H7 (cell line): ENCODE measurements around the gene ZNF524. TPM values are rescaled to one million over a fixed set of nuclear protein-coding genes. Genes with fewer than 3 reads are reported as not detected.
"Not testable (repeated sequence)": the region's sequence is repeated elsewhere in the genome, so short reads cannot be mapped to it uniquely, and the experiment has no call there.

ENCODE experiments used
- DNase-seq: peaks from one replicate; pipeline ENCODE4 v3.0.0; 2012
- H3K27me3 ChIP-seq: 2 replicates; pipeline ENCODE4 v1.6.0; 2011; ENCODE audit warnings: mild to moderate bottlenecking, low read length; ENCODE audit not compliant: control insufficient read depth, insufficient read depth
- H3K36me3 ChIP-seq: replicated peaks from 2 replicates; pipeline ENCODE4 v1.5.1; 2011; ENCODE audit warnings: low read length; ENCODE audit not compliant: control insufficient read depth, insufficient read depth
- H3K4me3 ChIP-seq: 2 replicates; pipeline ENCODE4 v1.5.1; 2011; ENCODE audit warnings: low read depth, mild to moderate bottlenecking, control low read depth, low read length, moderate library complexity; ENCODE audit not compliant: insufficient read depth
- total RNA-seq: library from RNA; depleted of rRNA; stranded (reverse); fragments of >200 nt; shearing (Covaris generic); gene quantifications from 2 replicates; pipeline ENCODE4 v1.2.3, GENCODE V29; 2014

Gene ZNF524
- total RNA-seq, 1 experiment from 2014 or later: 13.6 TPM

- Histone ChIP-seq H3K36me3 (peaks cover 7% of the 10 kb centered on the region), H3K4me3 (no peak overlapping the region), H3K27me3 (no peaks in the 10 kb centered on the region; the same call in 1 of the 2 replicates)
- DNase-seq: no peak
These were observed 21.9 kb upstream of the ZNF524 start for GRCh38 chr19:55578031-55578760.

- H3K27me3 ChIP-seq: no peaks in the 10 kb centered on the region; the same call in 1 of the 2 replicates
- peaks cover 7% of the 10 kb centered on the region for H3K36me3 ChIP-seq
- H3K4me3 ChIP-seq: no peak overlapping the region; the same call in 1 of the 2 replicates
- peak; percentile 53 for DNase-seq
These were observed 21.0 kb upstream of the ZNF524 start for GRCh38 chr19:55578761-55579747.

- peak; percentile 85 for DNase-seq
- no peaks in the 10 kb centered on the region; the same call in 1 of the 2 replicates for H3K27me3 ChIP-seq
- peak overlapping the region; percentile 97 for H3K4me3 ChIP-seq
- H3K36me3 ChIP-seq: peaks cover 7% of the 10 kb centered on the region
These were observed 20.1 kb upstream of the ZNF524 start for GRCh38 chr19:55579766-55580621.

GRCh38 chr19:55580628-55581144 lies 19.4 kb upstream of the ZNF524 start, which contains the start of gene ZNF579:
Gene ZNF579 (minus strand): TSS chr19:55580848. CDS start chr19:55579639, 1,209 bp downstream.
- peaks cover 7% of the 10 kb centered on the region for H3K36me3 ChIP-seq
- H3K27me3 ChIP-seq: no peaks in the 10 kb centered on the region; the same call in 1 of the 2 replicates
- peak within 1 kb of the TSS; percentile 97 for H3K4me3 ChIP-seq
- DNase-seq: peak; percentile 94

GRCh38 chr19:55581145-55581822 lies 18.8 kb upstream of the ZNF524 start:
- Histone ChIP-seq H3K4me3 (peak overlapping the region; percentile 22), H3K36me3 (peaks cover 7% of the 10 kb centered on the region), H3K27me3 (no peaks in the 10 kb centered on the region; the same call in 1 of the 2 replicates)
- peak; percentile 76 for DNase-seq

GRCh38 chr19:55581823-55582223 lies 18.3 kb upstream of the ZNF524 start:
- Histone ChIP-seq H3K27me3 (no peaks in the 10 kb centered on the region; the same call in 1 of the 2 replicates), H3K36me3 (peaks cover 6% of the 10 kb centered on the region), H3K4me3 (no peak overlapping the region)
- DNase-seq: no peak

- DNase-seq, H3K4me3 ChIP-seq: not testable (repeated sequence)
These were observed 17.8 kb upstream of the ZNF524 start for GRCh38 chr19:55582284-55582683.

GRCh38 chr19:55583897-55584296 lies 16.2 kb upstream of the ZNF524 start:
- not testable (repeated sequence) for H3K27me3 ChIP-seq, H3K36me3 ChIP-seq, DNase-seq, H3K4me3 ChIP-seq

More at GRCh38 chr19:55582284-55582683, 17.8 kb upstream of the ZNF524 start:
- H3K27me3 ChIP-seq, H3K36me3 ChIP-seq: not testable (repeated sequence)

- Histone ChIP-seq H3K4me3 (no peak overlapping the region), H3K36me3 (no peaks in the 10 kb centered on the region), H3K27me3 (no peaks in the 10 kb centered on the region; the same call in 1 of the 2 replicates)
- DNase-seq: no peak
These were observed 15.2 kb upstream of the ZNF524 start for GRCh38 chr19:55584871-55585270.

GRCh38 chr19:55585658-55586339 lies 14.3 kb upstream of the ZNF524 start:
- Histone ChIP-seq H3K27me3 (no peaks in the 10 kb centered on the region; the same call in 1 of the 2 replicates), H3K36me3 (no peaks in the 10 kb centered on the region), H3K4me3 (peak overlapping the region; percentile 54)
- peak; percentile 96 for DNase-seq

- peak; percentile 98 for DNase-seq
- no peaks in the 10 kb centered on the region for H3K36me3 ChIP-seq
- peak overlapping the region; percentile 52 for H3K4me3 ChIP-seq
- H3K27me3 ChIP-seq: no peaks in the 10 kb centered on the region
These were observed 13.0 kb upstream of the ZNF524 start for GRCh38 chr19:55586976-55587668.

GRCh38 chr19:55588738-55589137 lies 11.3 kb upstream of the ZNF524 start:
- no peaks in the 10 kb centered on the region for H3K27me3 ChIP-seq
- H3K36me3 ChIP-seq: no peaks in the 10 kb centered on the region
- no peak for DNase-seq
- no peak overlapping the region for H3K4me3 ChIP-seq
